T-helper 1 cell (primary cell): ENCODE results near the gene AGAP1.
"Not testable (repeated sequence)": the region's sequence is repeated elsewhere in the genome, so short reads cannot be mapped to it uniquely, and the experiment has no call there.

Experiments used
- DNase-seq, 5 donors: peaks; one replicate each; pipeline ENCODE4 v3.0.0-alpha.2; 2012 to 2020

Gene AGAP1

DNA sequence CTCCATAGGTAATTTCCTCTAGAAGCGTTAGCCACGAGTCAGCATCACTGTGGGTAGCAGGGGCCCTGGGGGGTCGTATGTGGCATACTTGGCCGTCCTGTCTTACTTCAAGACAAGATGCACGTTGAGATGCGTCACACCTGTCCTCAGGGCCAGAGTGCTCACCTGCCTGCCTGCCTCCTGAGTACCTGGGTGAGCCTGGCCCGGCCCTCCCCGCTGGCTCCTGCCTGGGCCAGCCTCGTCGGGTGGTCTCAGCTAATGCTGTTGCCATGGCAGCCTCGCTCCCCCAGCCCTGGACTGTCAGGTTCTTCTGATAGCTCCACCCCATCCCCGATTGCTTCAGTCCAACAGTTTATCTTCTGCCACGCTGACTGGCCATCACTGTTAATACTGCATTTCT lies 441.9 kb downstream of the AGAP1 start:
- no peak for DNase-seq

DNA sequence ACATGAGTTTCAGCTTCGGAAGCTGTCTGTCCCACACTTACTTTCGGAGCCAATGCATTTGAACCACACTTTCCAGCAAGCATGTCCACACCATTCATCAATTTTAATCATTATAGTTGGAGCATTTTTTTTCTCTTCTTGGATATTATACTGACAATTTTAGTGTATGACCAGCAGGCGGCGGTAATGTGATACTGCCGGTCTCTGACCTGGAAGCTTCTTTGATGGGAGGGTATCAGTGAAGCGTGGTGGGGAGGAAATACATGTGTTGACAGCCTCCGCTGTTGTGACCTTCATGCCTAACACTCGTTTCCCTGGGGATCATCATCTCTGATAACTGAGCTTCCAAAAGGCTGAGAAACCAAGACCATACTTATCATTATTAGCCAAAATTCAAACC lies 442.6 kb downstream of the AGAP1 start:
- no peak for DNase-seq

DNA sequence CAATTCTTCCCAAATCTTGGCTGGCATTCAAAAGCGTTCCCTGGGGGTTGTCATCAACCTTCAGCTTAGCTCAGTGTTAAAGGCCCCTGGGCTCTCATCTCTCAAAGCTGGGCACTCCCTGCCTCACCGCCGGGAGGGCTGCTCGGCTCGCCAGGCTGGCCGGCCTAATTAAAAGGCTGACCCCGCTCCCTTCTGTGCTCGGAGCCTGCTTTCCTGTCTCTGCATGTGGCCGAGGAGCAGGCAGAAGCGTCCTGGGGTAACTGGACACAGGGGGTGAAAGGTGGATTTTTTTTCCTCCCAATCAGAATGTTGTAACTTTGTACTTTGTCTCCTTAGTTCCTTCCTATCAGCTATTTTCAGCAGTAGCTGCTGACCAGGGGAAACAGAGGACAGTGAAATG lies 443.2 kb downstream of the AGAP1 start:
- no peak for DNase-seq

DNA sequence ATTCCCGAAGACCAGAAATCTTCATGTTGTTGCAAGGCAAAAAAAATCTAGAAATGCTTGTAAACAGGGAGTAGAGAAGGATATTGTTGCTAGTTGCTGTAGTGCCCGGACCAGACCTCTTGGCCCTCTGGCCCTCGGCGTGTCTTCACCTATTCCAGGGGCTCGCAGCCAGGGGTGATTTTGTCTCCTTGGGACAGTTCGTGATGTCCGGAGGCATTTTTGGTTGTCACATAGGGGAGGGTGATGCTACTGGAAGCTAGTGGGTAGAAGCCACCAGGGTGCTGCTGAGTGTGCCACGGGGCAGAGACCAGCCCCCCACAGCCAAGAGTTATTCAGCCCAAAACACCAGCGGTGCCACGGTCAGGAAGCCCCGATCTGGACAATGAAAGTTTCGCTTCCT lies 443.7 kb downstream of the AGAP1 start:
- no peak for DNase-seq

DNA sequence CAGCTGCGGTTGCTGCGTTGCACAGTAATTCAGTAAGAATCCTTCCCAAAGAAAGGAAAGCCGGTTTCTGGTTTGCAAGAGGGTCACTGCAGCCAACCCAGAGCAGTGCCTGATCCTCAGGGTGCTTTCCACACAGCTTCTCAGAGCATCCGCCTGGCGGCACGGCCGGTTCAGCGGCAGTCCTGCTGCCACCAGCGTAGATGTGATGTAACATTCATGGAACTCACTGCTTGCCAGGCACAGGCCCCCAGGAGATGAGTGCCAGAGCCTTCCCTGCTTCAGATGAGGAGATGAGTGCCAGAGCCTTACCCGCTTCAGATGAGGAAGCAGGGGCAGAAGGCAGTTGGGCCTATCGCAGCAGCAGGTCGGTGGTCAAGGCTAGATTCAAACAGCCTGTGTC lies 444.1 kb downstream of the AGAP1 start:
- no peak for DNase-seq

DNA sequence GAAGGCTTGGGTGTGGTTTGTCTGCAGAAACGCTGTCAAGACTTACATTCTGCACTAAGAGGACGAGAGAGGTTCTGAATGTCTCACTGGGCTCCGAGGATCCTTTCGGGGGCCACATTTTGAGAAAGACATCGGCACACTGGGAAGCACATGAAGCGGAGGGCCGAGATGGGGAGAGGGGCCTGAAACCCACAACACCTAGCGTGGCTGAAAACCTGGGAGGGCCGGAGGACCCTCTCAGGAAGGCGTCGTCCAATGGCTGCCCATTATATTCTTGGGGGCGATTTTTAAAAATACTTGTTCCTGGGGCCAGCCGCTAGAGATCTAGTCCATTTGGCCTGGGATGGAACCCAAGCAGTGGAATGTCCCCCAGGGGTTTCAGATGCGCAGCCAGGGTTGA lies 444.8 kb downstream of the AGAP1 start:
- no peak for DNase-seq

DNA sequence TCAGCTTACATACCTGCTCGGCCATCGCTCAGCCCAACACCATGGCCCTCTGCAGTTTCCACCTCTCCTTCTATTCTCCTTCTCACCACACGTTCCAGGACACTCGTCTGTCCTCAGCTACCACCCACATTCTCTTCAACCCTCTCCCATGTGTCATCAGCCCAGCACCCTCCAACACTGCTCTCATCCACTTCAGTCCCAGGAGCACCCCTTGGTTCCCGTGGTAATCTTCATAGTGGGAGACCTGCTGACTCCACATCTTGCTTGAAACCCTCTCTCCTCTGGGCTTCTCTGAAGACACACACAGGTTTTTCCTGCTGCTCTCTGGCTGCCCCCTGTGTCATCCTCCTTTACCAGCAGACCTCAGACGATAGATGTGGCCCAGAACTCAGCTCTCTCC lies 445.6 kb downstream of the AGAP1 start:
- no peak for DNase-seq

DNA sequence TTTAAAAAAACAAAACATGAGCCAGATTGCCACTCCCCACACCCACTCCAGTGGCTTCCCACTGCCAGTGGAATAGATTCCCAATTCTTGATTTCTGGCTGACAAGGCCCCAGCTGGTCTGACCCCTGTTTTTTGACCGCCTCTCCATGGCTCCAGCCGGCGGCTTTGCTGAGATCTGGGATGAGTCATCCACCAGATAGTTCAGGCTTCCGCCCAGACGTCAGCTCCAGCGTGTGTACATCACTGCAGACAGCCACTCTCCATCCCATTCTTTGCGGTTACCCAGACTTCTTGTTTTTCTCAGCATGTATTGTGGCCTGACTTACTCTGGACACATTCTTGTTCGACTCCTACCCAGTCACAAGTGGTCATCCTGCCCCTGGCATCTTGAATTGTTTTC lies 446.5 kb downstream of the AGAP1 start:
- no peak for DNase-seq

DNA sequence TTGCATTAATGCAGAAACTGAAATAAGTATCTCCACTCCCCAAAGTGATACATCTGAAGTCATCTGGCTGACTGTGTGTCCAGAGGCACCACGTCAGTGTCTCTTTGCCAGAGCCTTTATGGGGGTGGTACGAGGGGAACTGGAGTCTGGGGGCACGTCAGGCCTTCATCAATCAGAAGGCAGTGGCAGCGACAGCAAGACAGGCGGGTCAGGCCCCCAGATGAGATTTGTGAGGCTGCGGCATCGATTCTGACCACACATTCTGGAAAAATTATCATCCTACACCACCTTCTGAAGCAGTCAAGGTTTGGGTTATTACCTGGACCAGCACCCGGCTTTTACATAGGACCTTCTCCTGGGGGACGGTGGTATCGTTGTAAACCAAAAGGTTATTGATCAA lies 450.7 kb downstream of the AGAP1 start:
- no peak for DNase-seq

DNA sequence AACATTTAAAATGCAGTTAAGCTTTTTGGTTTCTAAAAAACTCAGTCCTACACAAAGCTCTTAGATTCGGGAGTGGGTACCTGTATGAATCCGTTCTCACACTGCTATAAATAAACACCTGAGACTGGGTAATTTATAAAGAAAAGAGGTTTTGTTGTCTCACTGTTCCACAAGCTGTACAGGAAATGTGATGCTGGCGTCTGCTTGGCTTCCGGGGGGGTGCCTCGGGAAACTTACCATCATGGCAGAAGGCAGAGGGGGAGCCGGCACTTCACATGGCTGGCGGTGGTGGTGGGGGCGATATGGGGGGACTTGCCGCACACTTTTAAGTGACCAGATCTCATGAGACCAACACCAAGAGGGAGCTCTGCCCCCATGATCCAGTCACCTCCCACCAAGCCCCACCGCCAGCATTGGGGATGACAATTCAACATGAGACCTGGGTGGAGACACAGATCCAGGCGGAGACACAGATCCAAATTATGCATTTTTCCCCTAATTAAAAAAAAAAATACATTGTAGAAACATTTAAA lies 451.8 kb downstream of the AGAP1 start:
- no peak for DNase-seq

DNA sequence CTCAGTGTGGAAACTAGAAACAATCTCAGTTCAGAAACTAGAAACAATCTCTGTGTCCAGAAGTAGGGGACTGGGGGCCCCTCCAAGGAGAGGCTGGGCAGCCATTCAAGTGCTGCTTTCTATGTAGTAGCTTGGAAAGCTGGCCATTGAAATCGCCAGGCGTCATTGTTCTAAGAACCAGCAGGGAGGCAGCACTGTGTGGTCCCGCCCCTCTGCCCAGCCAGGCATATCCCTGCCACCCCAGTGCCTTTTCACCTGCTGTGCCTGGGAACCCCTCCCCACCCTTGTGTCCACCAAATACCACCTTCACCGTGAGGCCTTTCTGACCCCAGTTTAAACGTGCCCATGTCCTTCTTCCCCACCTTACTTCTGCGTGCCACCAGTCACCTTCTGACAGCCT lies 452.7 kb downstream of the AGAP1 start:
- DNase-seq: no peak

DNA sequence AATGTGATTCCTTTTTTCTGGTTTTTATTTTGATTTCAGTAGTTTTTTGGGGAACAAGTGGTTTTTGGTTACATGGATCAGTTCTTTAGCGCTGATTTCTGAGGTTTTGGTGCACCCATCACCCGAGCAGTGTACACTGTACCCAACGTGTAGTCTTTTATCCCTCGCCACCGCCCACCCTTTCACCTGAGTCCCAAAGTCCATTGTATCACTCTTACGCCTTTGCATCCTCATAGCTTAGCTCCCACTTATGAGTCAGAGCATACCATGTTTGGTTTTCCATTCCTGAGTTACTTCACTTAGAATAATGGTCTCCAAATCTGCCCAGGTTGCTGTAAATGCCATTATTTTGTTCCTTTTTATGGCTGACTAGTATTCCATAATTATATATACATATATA lies 453.2 kb downstream of the AGAP1 start:
- not testable (repeated sequence) for DNase-seq

DNA sequence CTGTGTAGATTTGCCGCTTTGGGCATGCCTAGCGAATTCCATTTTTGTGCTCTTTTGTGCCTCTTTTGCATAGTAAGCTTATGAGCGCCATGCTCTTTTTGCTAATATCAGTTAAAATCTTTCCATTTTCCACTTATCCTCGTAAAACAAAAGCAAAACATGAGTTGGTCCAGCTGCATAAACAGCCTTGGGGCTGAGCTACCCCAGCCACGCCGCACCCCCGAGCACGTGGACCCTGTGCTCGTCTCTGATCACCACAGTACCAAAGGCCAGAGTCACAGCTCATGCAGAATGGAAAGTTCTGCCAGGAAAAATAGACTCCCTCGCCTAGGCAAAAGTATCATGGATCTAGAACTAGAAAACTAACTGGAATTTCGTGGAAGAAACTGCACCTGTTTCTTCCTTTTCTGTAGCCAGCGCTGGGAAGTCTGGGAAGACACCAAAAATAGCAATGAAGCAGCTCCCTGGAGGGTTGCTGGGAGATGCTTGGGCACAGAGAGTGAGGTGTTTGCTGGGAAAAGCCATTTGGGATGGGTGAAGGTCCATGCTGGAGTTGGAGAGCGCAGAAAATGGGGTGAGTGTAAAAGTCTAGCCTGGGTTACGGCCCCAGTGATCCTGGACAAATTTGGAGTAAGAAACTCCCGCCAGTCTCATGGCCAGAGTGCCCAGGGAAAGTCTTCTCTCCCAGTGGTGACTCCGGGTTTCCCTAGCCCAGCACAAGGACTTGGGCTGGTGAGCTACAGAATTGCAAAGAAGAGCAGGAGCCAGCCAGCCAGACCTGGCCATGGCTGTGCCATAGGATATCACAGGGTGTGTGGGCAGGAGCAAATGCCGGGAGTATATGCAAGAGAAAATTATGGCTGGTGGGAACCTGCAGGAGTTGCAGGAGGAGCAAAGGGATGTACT lies 456.0 kb downstream of the AGAP1 start:
- no peak for DNase-seq

DNA sequence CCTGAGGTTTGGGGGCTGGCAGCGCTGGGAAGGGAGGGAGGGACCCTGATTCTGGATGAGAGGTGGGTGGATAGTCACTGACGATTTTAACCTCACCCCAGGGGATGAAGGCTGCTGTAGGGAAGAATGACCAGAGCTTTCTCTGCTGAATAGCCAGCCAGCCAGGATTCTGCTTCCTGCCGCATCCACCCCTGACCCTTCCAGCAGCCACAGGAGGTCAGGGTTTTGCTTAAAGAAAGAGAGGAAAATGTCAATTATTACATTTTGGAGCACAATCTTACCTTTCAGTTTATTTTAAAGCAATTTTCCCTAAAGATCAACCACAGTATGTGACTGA lies 456.6 kb downstream of the AGAP1 start:
- no peak for DNase-seq

DNA sequence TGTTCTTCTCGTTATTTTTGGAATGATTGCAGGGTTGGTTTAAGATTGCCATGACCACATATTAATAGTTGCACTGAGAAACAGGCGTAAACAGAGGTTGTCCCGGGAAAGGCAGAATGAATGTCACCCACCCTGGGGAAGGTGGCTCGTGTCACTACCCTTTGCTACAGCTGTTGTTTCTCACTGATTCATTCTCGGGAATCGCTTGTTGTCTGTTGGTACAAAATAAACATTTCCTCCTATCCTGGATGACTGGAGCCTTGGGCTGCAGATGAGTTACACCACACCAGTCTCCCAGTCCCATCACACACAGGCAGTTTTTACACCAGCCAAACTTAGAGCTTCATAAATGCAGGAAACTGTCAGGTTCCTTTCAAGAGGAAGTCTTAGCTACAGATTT lies 457.6 kb downstream of the AGAP1 start:
- DNase-seq: no peak

DNA sequence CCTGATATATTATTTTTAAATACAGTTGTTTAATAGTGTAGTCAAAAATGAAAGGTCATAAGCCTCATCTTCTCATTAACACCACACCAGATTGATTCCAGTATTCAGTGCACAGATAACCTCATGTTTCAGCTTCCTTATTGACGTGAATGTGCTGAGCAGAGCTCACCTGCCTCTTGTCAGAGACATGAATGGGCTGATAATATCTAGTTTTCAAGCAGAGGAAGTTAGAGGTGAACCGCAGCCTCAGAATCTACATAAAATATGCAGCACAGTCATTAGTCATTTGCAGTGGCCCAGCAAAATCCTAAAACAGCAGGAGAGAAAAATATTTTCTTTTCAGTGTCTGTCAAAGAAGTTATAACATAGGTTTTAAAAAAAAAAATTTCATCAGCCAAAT lies 458.1 kb downstream of the AGAP1 start:
- peak in 3 of 5 donors; percentile 10 to 51 (median 26) for DNase-seq

DNA sequence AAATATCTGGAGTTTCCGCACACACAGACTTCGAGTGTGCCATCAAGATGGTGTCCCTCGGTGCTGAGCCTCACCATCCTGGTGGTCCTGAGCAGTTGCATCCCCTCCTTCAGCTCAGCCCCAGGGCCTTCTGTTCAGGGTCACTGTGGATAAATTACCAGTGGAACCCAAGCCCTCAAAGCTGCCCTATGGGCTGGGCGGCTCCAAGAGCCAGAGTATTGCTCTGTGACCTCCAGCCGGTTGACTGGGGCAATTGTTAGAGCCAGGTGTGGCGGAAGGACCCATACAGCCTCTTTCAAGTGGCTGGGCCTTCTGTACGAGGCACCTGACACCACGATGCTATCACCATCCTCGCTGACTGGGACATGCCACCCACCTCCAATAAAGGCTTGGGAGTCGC lies 458.9 kb downstream of the AGAP1 start:
- no peak for DNase-seq

DNA sequence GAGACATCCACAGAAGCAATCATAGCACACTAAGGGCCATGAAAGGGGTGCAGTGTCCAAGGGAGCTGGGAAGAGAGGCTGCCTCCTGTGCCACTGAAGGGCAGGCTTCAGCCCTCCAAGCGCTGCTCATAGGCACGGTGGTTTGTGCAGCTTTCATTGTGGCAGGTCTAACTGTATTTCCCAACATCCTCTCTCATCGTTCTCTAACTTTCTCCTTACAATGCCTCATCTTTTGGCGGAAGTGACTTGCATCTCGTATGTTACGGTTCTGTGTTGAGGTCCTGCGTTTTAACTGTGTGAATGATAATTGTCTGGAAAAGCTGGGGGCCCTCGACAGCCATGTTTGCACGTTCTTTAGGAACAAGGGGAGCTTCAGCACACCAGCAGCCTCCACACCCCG lies 460.4 kb downstream of the AGAP1 start:
- no peak for DNase-seq

DNA sequence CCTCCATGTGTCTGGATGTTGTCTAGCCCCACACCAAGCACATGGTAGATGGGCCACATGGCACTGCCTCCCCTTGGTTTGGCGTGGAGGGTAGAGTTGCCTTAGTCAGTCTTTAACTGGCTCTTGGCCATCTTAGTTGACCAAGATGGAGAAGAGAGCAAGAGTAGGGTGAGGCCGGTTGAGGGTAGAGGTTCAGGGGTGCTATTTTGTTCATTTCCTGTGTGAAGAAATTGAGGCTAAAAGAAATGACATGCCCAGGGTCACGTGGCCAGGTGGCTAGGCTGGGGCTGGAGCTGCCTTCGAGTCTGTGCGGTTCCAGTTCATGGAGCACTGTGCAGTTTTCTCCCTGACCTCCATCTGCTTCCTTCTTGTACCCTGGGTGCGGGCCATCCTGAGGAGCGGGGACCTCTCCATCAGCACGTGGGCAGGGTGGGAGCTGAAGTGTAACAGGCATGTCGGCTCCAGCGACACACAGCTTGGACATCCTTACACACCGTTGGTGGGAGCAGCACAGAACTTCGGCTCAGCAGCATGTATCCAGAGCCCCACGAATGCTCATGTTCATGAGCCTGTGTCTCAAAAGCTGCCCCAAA lies 461.1 kb downstream of the AGAP1 start:
- no peak for DNase-seq

DNA sequence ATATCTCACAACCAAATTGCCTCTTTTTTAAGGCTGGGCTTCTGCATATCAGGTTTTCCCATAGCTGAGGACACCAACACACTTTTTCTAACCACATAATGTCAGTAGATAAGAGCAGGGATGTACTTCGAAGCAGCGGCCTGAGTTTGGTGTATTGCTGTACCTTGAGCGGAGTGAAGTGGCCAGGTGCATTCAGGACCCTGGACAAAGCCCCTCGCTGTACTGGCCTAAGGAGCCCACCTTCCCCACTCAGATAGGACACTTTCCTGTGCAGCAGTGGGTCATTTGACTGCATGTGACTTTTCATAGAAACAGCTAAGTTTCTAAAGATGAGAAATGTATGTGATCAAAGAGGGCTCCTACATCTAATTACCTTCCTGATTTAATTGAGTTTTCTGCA lies 461.8 kb downstream of the AGAP1 start:
- no peak for DNase-seq

DNA sequence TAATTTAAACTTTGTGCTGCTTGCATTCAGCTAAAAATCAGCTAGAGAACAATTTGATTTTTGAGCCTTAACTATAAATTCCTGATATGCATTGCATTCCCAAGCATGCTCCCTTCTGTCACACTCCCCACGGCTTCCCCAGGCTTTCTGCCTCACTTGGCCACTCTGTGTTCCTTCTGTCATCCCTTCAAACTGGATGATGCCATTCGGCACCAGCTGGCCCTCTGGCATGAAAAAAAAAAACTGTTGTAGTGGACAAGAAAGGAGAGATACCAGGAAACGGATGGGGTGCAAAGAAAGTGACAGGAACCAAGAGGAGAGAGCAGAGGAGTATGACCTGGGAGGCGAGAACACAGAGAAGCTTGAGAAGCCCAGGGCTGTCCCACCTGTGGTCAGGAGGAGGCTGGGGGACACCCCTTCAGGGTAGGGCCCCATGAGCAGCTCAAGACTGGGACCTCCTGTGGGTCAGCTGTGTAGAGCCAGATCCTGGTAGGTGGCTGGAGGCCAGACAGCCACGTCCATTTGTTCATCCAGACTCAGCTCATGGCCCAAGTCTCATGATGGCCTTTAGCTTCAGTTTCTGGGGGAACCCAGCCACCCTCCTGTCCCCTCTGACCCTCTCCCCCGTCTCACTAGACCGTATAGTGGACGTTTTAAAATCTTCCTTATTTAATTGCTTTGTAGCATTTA lies 462.6 kb downstream of the AGAP1 start:
- DNase-seq: no peak

DNA sequence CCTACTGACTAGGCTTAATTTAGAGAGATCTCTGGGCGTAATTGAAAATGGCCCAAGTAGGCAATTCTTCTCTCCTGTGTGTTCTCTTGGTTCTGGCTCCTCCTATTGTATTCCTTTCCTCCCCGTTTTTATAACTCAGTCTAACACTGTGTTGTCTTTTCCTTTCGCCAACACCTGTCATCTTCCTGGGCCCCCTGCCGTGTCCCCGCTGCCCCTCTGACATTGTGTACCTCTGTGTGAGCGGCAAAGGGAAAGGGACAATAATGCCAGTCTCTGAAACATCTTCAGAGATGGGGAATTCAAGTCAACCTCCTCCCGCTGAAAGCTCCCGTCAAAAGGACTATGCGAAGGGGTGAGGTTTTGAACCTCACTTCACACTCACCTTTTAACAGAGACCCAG lies 463.4 kb downstream of the AGAP1 start:
- no peak for DNase-seq

DNA sequence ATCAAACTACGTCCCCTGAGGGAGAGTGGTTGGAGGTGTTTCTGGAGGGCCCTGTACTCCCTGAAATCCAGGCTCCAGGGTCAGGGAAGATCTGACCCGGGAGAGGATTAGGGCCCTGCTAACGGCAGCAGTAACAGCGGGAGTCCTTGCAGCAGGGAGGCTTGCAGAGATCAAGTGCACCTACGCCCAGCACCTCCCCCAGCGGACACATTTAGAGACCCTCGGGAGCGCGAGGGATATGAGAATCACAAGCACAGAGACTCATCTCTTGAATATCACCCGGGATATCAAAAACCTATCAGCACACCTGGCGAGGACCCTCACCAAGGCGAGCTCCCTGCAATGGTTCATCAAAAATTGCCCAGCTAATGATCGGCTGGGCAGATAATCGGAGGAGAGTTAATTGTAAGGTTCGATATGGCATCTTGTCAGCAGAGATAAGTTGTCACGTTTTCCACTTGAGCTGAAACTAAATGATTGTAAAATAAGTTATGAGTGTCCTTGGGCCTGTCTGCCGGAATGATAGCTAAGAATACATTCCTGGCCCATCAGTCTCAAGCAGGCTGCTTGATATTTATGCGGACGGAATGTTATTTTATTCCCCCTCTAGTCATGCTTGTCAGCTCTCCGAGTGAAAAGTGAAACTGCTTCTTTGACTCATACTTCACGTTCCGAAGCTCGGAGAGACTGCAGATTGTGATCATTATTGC lies 464.5 kb downstream of the AGAP1 start:
- no peak for DNase-seq
